ENCODE data around the gene ARHGAP6. TPM values are rescaled to one million over a fixed set of nuclear protein-coding genes. Genes with fewer than 3 reads are reported as not detected.

Gene ARHGAP6
- total RNA-seq, 6 donors from 2014 or later = 14.4 to 40.9 (median 18.0) TPM

DNA sequence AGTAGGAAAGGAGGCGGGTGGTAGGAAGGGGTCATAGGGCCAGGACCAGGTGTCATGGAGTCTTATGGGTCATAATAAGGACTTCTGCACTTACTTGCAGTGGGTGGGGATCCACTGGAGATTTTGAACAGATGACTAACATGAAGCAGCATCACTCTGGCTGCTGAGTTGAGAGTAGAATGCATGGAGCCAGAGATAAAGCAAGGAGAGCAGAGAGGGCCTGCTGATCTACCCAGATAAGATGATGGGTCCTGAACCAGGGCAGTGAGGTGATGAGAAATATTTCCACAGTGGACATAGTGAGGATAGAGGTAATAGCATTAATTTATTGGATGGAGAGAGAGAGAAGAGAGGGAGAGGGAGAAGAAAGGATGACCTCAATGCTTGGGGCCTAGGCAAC is 506.6 kb downstream of the ARHGAP6 start:
- no peak for ATAC-seq (ENCODE audit: low FRiP score in 2 of 2)
- WGBS, 2 donors = 55 to 83% methylated on average over 1 of the region's 1 CpG
- TF ChIP-seq POLR2A (IDR thresholded peaks at IDR 0.05) (no peak), POLR2AphosphoS5 (IDR thresholded peaks at IDR 0.05) (no peak), EP300 (IDR thresholded peaks at IDR 0.05) (no peak)
- TF ChIP-seq, protein P1, sequence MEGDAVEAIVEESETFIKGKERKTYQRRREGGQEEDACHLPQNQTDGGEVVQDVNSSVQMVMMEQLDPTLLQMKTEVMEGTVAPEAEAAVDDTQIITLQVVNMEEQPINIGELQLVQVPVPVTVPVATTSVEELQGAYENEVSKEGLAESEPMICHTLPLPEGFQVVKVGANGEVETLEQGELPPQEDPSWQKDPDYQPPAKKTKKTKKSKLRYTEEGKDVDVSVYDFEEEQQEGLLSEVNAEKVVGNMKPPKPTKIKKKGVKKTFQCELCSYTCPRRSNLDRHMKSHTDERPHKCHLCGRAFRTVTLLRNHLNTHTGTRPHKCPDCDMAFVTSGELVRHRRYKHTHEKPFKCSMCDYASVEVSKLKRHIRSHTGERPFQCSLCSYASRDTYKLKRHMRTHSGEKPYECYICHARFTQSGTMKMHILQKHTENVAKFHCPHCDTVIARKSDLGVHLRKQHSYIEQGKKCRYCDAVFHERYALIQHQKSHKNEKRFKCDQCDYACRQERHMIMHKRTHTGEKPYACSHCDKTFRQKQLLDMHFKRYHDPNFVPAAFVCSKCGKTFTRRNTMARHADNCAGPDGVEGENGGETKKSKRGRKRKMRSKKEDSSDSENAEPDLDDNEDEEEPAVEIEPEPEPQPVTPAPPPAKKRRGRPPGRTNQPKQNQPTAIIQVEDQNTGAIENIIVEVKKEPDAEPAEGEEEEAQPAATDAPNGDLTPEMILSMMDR (IDR thresholded peaks at IDR 0.05) = no peak

DNA sequence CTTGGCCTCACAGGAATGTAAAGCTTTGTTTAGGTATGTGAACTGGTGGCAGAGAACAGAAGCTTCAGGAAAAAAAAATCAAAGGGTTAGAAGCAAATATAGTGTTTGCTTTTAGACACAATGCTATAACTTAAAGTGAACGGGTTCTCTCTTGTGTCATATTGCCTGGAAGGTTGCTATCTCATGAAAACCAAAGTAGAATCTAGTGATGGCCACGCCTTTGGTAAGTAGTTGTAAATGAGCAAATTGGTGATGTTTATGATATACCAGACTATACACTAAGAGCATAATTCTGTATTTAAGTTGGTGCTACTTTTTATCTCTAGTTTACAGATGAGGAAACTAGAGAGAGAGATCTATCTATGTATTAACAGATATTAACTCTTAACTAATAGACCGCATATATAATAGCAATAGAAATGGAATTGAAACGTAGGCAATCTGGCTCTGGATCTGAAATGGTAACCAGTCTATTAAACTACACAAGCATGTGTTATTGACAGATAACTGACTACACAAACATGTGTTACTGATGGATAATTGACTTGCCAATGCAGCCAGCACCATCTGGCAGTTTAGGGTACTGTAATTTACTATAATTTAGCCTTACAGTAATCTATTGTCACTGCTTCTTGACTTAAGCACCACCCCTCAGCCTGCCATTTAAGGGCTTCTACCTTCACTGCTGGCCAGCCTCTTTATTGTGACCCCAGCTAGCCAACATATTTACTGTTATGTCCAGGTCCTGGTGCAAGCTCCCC is 513.7 kb downstream of the ARHGAP6 start:
- no peaks in the 10 kb centered on the region for H3K4me1 ChIP-seq
- TF ChIP-seq EP300 (IDR thresholded peaks at IDR 0.05) (no peak), POLR2A (IDR thresholded peaks at IDR 0.05) (no peak), POLR2AphosphoS5 (IDR thresholded peaks at IDR 0.05) (no peak)
- TF ChIP-seq, protein P1 (IDR thresholded peaks at IDR 0.05) = no peak
- H3K27ac ChIP-seq = no peak overlapping the region
- peaks cover 0 to 10% (median 0%) of the 10 kb centered on the region in 4 donors for H3K36me3 ChIP-seq
- ATAC-seq (ENCODE audit: low FRiP score in 2 of 2) = no peak
- H3K27me3 ChIP-seq = no peaks in the 10 kb centered on the region
- DNase-seq = no peak
- H3K4me3 ChIP-seq = no peak overlapping the region
- WGBS, 2 donors = 64 to 89% methylated on average over 4 of the region's 4 CpGs
- no peaks in the 10 kb centered on the region for H3K9me3 ChIP-seq

More for the DNA sequence above, 506.6 kb downstream of the ARHGAP6 start:
- H3K27me3 ChIP-seq = no peaks in the 10 kb centered on the region
- no peaks in the 10 kb centered on the region for H3K9me3 ChIP-seq
- no peak for DNase-seq
- H3K4me1 ChIP-seq = no peaks in the 10 kb centered on the region
- no peak overlapping the region for H3K4me3 ChIP-seq
- peaks cover 0 to 17% (median 0%) of the 10 kb centered on the region in 4 donors for H3K36me3 ChIP-seq
- no peak overlapping the region for H3K27ac ChIP-seq

DNA sequence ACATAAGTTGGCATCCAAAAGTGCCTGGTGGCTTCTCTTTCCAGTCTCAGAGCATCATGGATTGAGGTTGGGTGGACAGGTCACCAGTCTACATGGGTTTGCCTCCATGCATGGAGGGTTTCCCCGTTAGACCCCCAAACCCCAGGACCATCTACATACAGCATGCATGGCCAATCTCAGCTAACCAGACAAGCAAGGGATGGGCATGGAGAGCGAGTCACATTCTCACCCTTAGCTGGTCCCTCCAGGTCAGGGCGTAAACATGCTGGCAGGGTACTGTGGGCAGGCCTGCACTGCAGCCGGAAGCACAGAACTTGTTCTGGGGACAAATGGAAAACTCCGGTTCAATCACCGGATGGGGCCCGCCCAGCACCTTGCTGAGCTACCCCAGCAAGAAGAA is 517.3 kb downstream of the ARHGAP6 start:
- ATAC-seq (ENCODE audit: low FRiP score in 2 of 2) (peak in 1 of 2 donors; percentile 54), DNase-seq (no peak)
- Histone ChIP-seq H3K4me1 (peaks cover 0 to 5% (median 0%) of the 10 kb centered on the region in 4 donors), H3K27ac (no peak overlapping the region), H3K4me3 (no peak overlapping the region), H3K27me3 (no peaks in the 10 kb centered on the region), H3K36me3 (no peaks in the 10 kb centered on the region), H3K9me3 (no peaks in the 10 kb centered on the region)
- TF ChIP-seq EP300 (IDR thresholded peaks at IDR 0.05) (no peak), POLR2AphosphoS5 (IDR thresholded peaks at IDR 0.05) (no peak), POLR2A (IDR thresholded peaks at IDR 0.05) (no peak)
- TF ChIP-seq, protein P1 (IDR thresholded peaks at IDR 0.05) = no peak
- 87% methylated on average over 7 of the region's 7 CpGs; no CpG with 5 or more reads in 1 of the 2 donors for WGBS, 2 donors

DNA sequence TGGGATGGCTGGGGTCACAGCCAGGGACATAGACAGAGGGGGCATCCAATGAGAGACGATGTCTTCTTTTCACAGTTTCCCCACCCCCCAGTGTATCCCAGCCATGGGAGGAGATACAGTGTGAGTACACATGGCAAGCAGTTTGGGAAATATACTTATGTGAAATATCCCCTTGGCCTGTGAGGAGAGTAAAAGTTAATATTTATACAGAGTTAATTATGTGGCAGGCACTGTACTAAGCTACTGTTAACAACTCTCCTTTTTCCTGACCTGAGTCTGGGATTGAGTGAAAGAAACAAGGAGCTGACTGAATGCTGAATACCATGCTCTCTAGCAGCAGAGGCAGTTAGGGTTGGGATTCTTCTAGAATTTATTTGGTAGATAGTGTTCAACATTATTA is 519.3 kb downstream of the ARHGAP6 start:
- no peaks in the 10 kb centered on the region for H3K27me3 ChIP-seq
- no peaks in the 10 kb centered on the region for H3K9me3 ChIP-seq
- WGBS, 2 donors = 86 to 100% methylated on average over 1 of the region's 1 CpG
- peaks cover 0 to 4% (median 0%) of the 10 kb centered on the region in 4 donors for H3K36me3 ChIP-seq
- H3K4me3 ChIP-seq = no peak overlapping the region
- no peak overlapping the region for H3K27ac ChIP-seq
- DNase-seq (no peak), ATAC-seq (ENCODE audit: low FRiP score in 2 of 2) (no peak)
- peaks cover 0 to 5% (median 0%) of the 10 kb centered on the region in 4 donors for H3K4me1 ChIP-seq
- TF ChIP-seq POLR2A (IDR thresholded peaks at IDR 0.05) = no peak
- no peak for TF ChIP-seq POLR2AphosphoS5 (IDR thresholded peaks at IDR 0.05)
- TF ChIP-seq, protein P1 (IDR thresholded peaks at IDR 0.05) = no peak
- TF ChIP-seq EP300 (IDR thresholded peaks at IDR 0.05) = no peak

Measured in upper lobe of left lung (tissue), 6 donors.